Large intestine (tissue), 3 donors: ENCODE results near the gene ABCC2. TPM values are rescaled to one million over a fixed set of nuclear protein-coding genes. Genes with fewer than 3 reads are reported as not detected.
A peak's percentile ranks its signal among the peaks of the same experiment; 100 is the strongest.

Experiments
- DNase-seq, 2 donors: peaks; one replicate each; pipeline versions ENCODE4 v3.0.0 to v3.0.0-alpha.2; 2013
- H3K27ac ChIP-seq: one replicate; pipeline ENCODE4 v1.5.1; 2013; ENCODE audit warnings: low read length
- H3K27me3 ChIP-seq: 2 replicates; pipeline ENCODE4 v1.6.1; 2013; ENCODE audit warnings: low read length; ENCODE audit not compliant: control insufficient read depth, insufficient read depth
- H3K36me3 ChIP-seq: 2 replicates; pipeline ENCODE4 v1.6.1; 2013; ENCODE audit warnings: low read length; ENCODE audit not compliant: control insufficient read depth, insufficient read depth
- H3K4me1 ChIP-seq: one replicate; pipeline ENCODE4 v1.6.1; 2013; ENCODE audit warnings: low read length; ENCODE audit not compliant: control insufficient read depth, insufficient read depth
- H3K4me3 ChIP-seq: one replicate; pipeline ENCODE4 v1.5.1; 2013; ENCODE audit warnings: low read length
- H3K9me3 ChIP-seq: one replicate; pipeline ENCODE4 v1.6.1; 2013; ENCODE audit warnings: mild to moderate bottlenecking, low read depth, low read length, moderate library complexity; ENCODE audit not compliant: control insufficient read depth
- WGBS: methylation state at CpG from one replicate; pipeline ENCODE4 v1.1.5; 2013; ENCODE audit warnings: low lambda C conversion rate; ENCODE audit not compliant: insufficient coverage; 5-methylcytosine and 5-hydroxymethylcytosine counted together
- polyA plus RNA-seq: library from polyadenylated mRNA; unstranded; fragments of 120-200 nt; gene quantifications from one replicate; pipeline ENCODE4 v1.2.1, GENCODE V29; 2013

The ABCC2 gene
- polyA plus RNA-seq, 1 donor: 94.3 TPM

GRCh38 chr10:99850021-99850766, 67.8 kb downstream of the ABCC2 start:
- peaks cover 9% of the 10 kb centered on the region for H3K4me1 ChIP-seq
- no peaks in the 10 kb centered on the region for H3K9me3 ChIP-seq
- no peak overlapping the region for H3K4me3 ChIP-seq
- DNase-seq: peak in 1 of 2 donors; percentile 29
- H3K27ac ChIP-seq: no peak overlapping the region
- H3K36me3 ChIP-seq: peaks cover 43% of the 10 kb centered on the region
- no peaks in the 10 kb centered on the region for H3K27me3 ChIP-seq
- WGBS: no CpG with 5 or more reads among the region's 11 CpGs

GRCh38 chr10:99850767-99851340, 68.4 kb downstream of the ABCC2 start:
- no peak overlapping the region for H3K27ac ChIP-seq
- H3K27me3 ChIP-seq: no peaks in the 10 kb centered on the region
- H3K9me3 ChIP-seq: no peaks in the 10 kb centered on the region
- no peak for DNase-seq
- H3K4me1 ChIP-seq: peaks cover 9% of the 10 kb centered on the region
- WGBS: 100% methylated on average over 1 of the region's 5 CpGs
- H3K4me3 ChIP-seq: no peak overlapping the region
- H3K36me3 ChIP-seq: peaks cover 38% of the 10 kb centered on the region

- no peak overlapping the region for H3K4me3 ChIP-seq
These were observed 69.4 kb downstream of the ABCC2 start for GRCh38 chr10:99851825-99852224.

GRCh38 chr10:99852481-99853213, 70.2 kb downstream of the ABCC2 start:
- H3K36me3 ChIP-seq: peaks cover 24% of the 10 kb centered on the region
- 67% methylated on average over 2 of the region's 3 CpGs for WGBS
- no peak overlapping the region for H3K27ac ChIP-seq
- no peak for DNase-seq
- no peak overlapping the region for H3K4me3 ChIP-seq
- no peaks in the 10 kb centered on the region for H3K27me3 ChIP-seq
- peaks cover 9% of the 10 kb centered on the region for H3K4me1 ChIP-seq
- H3K9me3 ChIP-seq: no peaks in the 10 kb centered on the region

More at GRCh38 chr10:99851825-99852224, 69.4 kb downstream of the ABCC2 start:
- no peak for DNase-seq
- H3K4me1 ChIP-seq: peaks cover 9% of the 10 kb centered on the region
- H3K27me3 ChIP-seq: no peaks in the 10 kb centered on the region
- peaks cover 29% of the 10 kb centered on the region for H3K36me3 ChIP-seq
- H3K27ac ChIP-seq: no peak overlapping the region
- 100% methylated on average over 1 of the region's 3 CpGs for WGBS
- H3K9me3 ChIP-seq: no peaks in the 10 kb centered on the region

GRCh38 chr10:99853655-99854054, 71.2 kb downstream of the ABCC2 start:
- H3K4me1 ChIP-seq: peaks cover 9% of the 10 kb centered on the region
- peaks cover 16% of the 10 kb centered on the region for H3K36me3 ChIP-seq
- no peak for DNase-seq
- 100% methylated on average over 3 of the region's 3 CpGs for WGBS
- H3K27ac ChIP-seq: no peak overlapping the region
- no peaks in the 10 kb centered on the region for H3K9me3 ChIP-seq
- H3K27me3 ChIP-seq: no peaks in the 10 kb centered on the region
- no peak overlapping the region for H3K4me3 ChIP-seq

- Histone ChIP-seq H3K4me1 (no peaks in the 10 kb centered on the region), H3K27me3 (no peaks in the 10 kb centered on the region), H3K36me3 (peaks cover 5% of the 10 kb centered on the region), H3K27ac (no peak overlapping the region), H3K9me3 (no peaks in the 10 kb centered on the region), H3K4me3 (no peak overlapping the region)
- DNase-seq: peak; percentile 44 to 54
- WGBS: no CpG with 5 or more reads among the region's 6 CpGs
These were observed 72.4 kb downstream of the ABCC2 start for GRCh38 chr10:99854860-99855259.

- H3K27me3 ChIP-seq: no peaks in the 10 kb centered on the region
- 90% methylated on average over 5 of the region's 8 CpGs for WGBS
- no peaks in the 10 kb centered on the region for H3K9me3 ChIP-seq
- H3K4me3 ChIP-seq: no peak overlapping the region
- DNase-seq: no peak
- peaks cover 5% of the 10 kb centered on the region for H3K36me3 ChIP-seq
- no peak overlapping the region for H3K27ac ChIP-seq
- no peaks in the 10 kb centered on the region for H3K4me1 ChIP-seq
These were observed 73.1 kb downstream of the ABCC2 start for GRCh38 chr10:99855479-99856071.

GRCh38 chr10:99858849-99859248, 76.4 kb downstream of the ABCC2 start:
- H3K36me3 ChIP-seq: no peaks in the 10 kb centered on the region
- no peak overlapping the region for H3K27ac ChIP-seq
- no peaks in the 10 kb centered on the region for H3K4me1 ChIP-seq
- H3K27me3 ChIP-seq: no peaks in the 10 kb centered on the region
- no peak for DNase-seq
- no peak overlapping the region for H3K4me3 ChIP-seq
- H3K9me3 ChIP-seq: no peaks in the 10 kb centered on the region
- no CpG with 5 or more reads among the region's 8 CpGs for WGBS

- Histone ChIP-seq H3K27ac (no peak overlapping the region), H3K9me3 (no peaks in the 10 kb centered on the region), H3K4me3 (no peak overlapping the region), H3K36me3 (no peaks in the 10 kb centered on the region), H3K27me3 (no peaks in the 10 kb centered on the region), H3K4me1 (no peaks in the 10 kb centered on the region)
- peak; percentile 34 to 67 for DNase-seq
- WGBS: no CpG with 5 or more reads among the region's 5 CpGs
These were observed 77.1 kb downstream of the ABCC2 start for GRCh38 chr10:99859585-99859984.

- Histone ChIP-seq H3K4me3 (no peak overlapping the region), H3K4me1 (no peaks in the 10 kb centered on the region), H3K9me3 (no peaks in the 10 kb centered on the region), H3K36me3 (no peaks in the 10 kb centered on the region), H3K27ac (no peak overlapping the region), H3K27me3 (no peaks in the 10 kb centered on the region)
- no peak for DNase-seq
- WGBS: 100% methylated on average over 1 of the region's 8 CpGs
These were observed 78.0 kb downstream of the ABCC2 start for GRCh38 chr10:99860466-99860865.
